Measurements from ENCODE around the gene TEX19.

Gene TEX19

GRCh38 chr17:82348434-82348833, 10.6 kb upstream of the TEX19 start:
- no peak overlapping the region for H3K4me3 ChIP-seq (ENCODE audit: low read length)
- no peak for TF ChIP-seq CTCF (IDR thresholded peaks at IDR 0.05; ENCODE audit: insufficient read depth, low read depth, low read length, missing control alignments)
- DNase-seq (ENCODE audit: low read depth), result no peak

- no peak for DNase-seq (ENCODE audit: low read depth)
- no peak overlapping the region for H3K4me3 ChIP-seq (ENCODE audit: low read length)
- no peak for TF ChIP-seq CTCF (IDR thresholded peaks at IDR 0.05; ENCODE audit: insufficient read depth, low read depth, low read length, missing control alignments)
Measured at GRCh38 chr17:82348866-82349265, 10.2 kb upstream of the TEX19 start.

- no peak for TF ChIP-seq CTCF (IDR thresholded peaks at IDR 0.05; ENCODE audit: insufficient read depth, low read depth, low read length, missing control alignments)
- no peak overlapping the region for H3K4me3 ChIP-seq (ENCODE audit: low read length)
- no peak for DNase-seq (ENCODE audit: low read depth)
Measured at GRCh38 chr17:82349287-82349701, 9.8 kb upstream of the TEX19 start.

GRCh38 chr17:82350182-82351030, 8.6 kb upstream of the TEX19 start:
- TF ChIP-seq CTCF (IDR thresholded peaks at IDR 0.05; ENCODE audit: insufficient read depth, low read depth, low read length, missing control alignments), result no peak
- no peak overlapping the region for H3K4me3 ChIP-seq (ENCODE audit: low read length)
- DNase-seq (ENCODE audit: low read depth), result no peak

GRCh38 chr17:82351254-82351712, 7.8 kb upstream of the TEX19 start:
- DNase-seq (ENCODE audit: low read depth), result no peak
- no peak overlapping the region for H3K4me3 ChIP-seq (ENCODE audit: low read length)
- no peak for TF ChIP-seq CTCF (IDR thresholded peaks at IDR 0.05; ENCODE audit: insufficient read depth, low read depth, low read length, missing control alignments)

GRCh38 chr17:82351713-82352488, 7.1 kb upstream of the TEX19 start:
- H3K4me3 ChIP-seq (ENCODE audit: low read length), result no peak overlapping the region
- peak; percentile 90 for DNase-seq (ENCODE audit: low read depth)
- peak; percentile 89 for TF ChIP-seq CTCF (IDR thresholded peaks at IDR 0.05; ENCODE audit: insufficient read depth, low read depth, low read length, missing control alignments)
